SU-DHL-6 (cell line): ENCODE results near the gene FAM83D.
"Not testable (repeated sequence)": the region's sequence is repeated elsewhere in the genome, so short reads cannot be mapped to it uniquely, and the experiment has no call there.

Experiments
- H2AFZ ChIP-seq: fragments of 200-600 bp; sonication (generic); 2 replicates; pipeline ENCODE4 v1.6.1; 2014; ENCODE audit warnings: low read depth, mild to moderate bottlenecking, moderate library complexity, mixed read lengths, antibody characterized with exemption, low read length; ENCODE audit not compliant: severe bottlenecking
- H3F3A ChIP-seq: fragments of 200-600 bp; shearing (Covaris generic); 2 replicates; pipeline ENCODE4 v1.6.0; 2016; ENCODE audit warnings: antibody characterized with exemption, mild to moderate bottlenecking; ENCODE audit not compliant: insufficient read depth
- H3K27ac ChIP-seq: fragments of 200-600 bp; sonication (generic); 2 replicates; pipeline ENCODE4 v1.5.1; 2016; ENCODE audit warnings: low read depth, mild to moderate bottlenecking, low read length, moderate library complexity, mixed read lengths
- H3K27me3 ChIP-seq: fragments of 200-600 bp; sonication (generic), shearing (Covaris generic); 2 replicates; pipeline ENCODE4 v1.6.0; 2014; ENCODE audit warnings: mild to moderate bottlenecking, low read length
- H3K36me3 ChIP-seq: fragments of 200-600 bp; sonication (generic); 2 replicates; pipeline ENCODE4 v1.6.1; 2014; ENCODE audit warnings: mild to moderate bottlenecking, low read length, mixed read lengths
- H3K4me2 ChIP-seq: fragments of 300-600, 200-600 bp; shearing (Covaris generic), sonication (generic); 2 replicates; pipeline ENCODE4 v1.6.0; 2014; ENCODE audit warnings: low read length, low read depth, mild to moderate bottlenecking; ENCODE audit not compliant: poor library complexity, severe bottlenecking
- H3K4me3 ChIP-seq: fragments of 200-600 bp; sonication (generic); 2 replicates; pipeline ENCODE4 v1.5.1; 2014; ENCODE audit warnings: antibody characterized with exemption, low read length, mild to moderate bottlenecking, mixed read lengths; ENCODE audit not compliant: insufficient read depth, poor library complexity, severe bottlenecking
- H3K79me2 ChIP-seq: fragments of 200-600 bp; sonication (generic); 2 replicates; pipeline ENCODE4 v1.6.1; 2014; ENCODE audit warnings: mild to moderate bottlenecking, low read length, moderate library complexity; ENCODE audit not compliant: insufficient read depth
- H3K9ac ChIP-seq: fragments of 200-600 bp; sonication (generic); 2 replicates; pipeline ENCODE4 v1.7.0; 2014; ENCODE audit warnings: mild to moderate bottlenecking, low read length
- H3K9me2 ChIP-seq: fragments of 200-600 bp; sonication (generic); replicated peaks from 2 replicates; pipeline ENCODE4 v1.6.1; 2014; ENCODE audit warnings: low read length; ENCODE audit not compliant: insufficient read depth
- H3K9me3 ChIP-seq: fragments of 200-600 bp; sonication (generic); 2 replicates; pipeline ENCODE4 v1.6.1; 2014; ENCODE audit warnings: low read length, mixed read lengths; ENCODE audit not compliant: insufficient read depth
- H4K20me1 ChIP-seq: fragments of 200-600 bp; sonication (generic); 2 replicates; pipeline ENCODE4 v1.6.1; 2014; ENCODE audit warnings: low read depth, mild to moderate bottlenecking, antibody characterized with exemption, low read length, moderate library complexity, mixed read lengths
- CTCF ChIP-seq: fragments of 200-600 bp; sonication (generic); IDR thresholded peaks from one replicate; pipeline ENCODE4 v1.5.1; 2017; ENCODE audit warnings: antibody characterized with exemption, mild to moderate bottlenecking, low read length, moderate library complexity; ENCODE audit not compliant: insufficient read depth, poor library complexity, severe bottlenecking
- EZH2phosphoT487 ChIP-seq: fragments of 200-600 bp; sonication (generic), shearing (Covaris generic); conservative IDR thresholded peaks from 2 replicates; pipeline ENCODE4 v1.6.1; 2018; ENCODE audit warnings: mild to moderate bottlenecking, antibody characterized with exemption, low read length, moderate library complexity, mixed read lengths

Gene FAM83D

DNA sequence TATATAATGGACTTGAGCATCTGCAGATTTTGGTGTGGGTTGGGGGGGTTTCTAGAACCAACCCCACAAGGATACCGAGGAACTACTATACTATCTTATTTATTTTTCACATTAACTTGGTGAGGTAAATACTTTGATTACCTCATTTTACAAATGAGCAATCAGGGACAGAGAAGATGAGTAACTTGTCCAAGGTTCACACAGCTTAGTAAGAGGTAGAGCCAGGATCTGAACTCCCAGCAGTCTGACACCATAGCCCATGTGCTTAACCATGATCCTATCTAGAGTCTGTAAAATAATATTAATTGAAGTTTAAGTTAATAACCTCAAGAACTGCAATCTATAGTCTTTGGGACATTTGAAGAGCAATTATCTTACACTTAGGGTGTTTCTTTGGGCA lies 64.5 kb downstream of the FAM83D start:
- peaks cover 3% of the 10 kb centered on the region for H3K36me3 ChIP-seq
- H3K9me2 ChIP-seq = no peaks in the 10 kb centered on the region
- no peak overlapping the region for H2AFZ ChIP-seq
- TF ChIP-seq CTCF = no peak
- no peak for TF ChIP-seq EZH2phosphoT487
- no peaks in the 10 kb centered on the region for H3K27me3 ChIP-seq
- no peaks in the 10 kb centered on the region for H4K20me1 ChIP-seq
- H3F3A ChIP-seq = no peaks in the 10 kb centered on the region
- H3K9me3 ChIP-seq = no peaks in the 10 kb centered on the region
- no peak overlapping the region for H3K27ac ChIP-seq
- H3K4me2 ChIP-seq = no peak overlapping the region
- no peaks in the 10 kb centered on the region for H3K79me2 ChIP-seq
- H3K9ac ChIP-seq = no peak overlapping the region
- no peak overlapping the region for H3K4me3 ChIP-seq

GRCh38 chr20:38991814-38992704 lies 65.8 kb downstream of the FAM83D start:
- H4K20me1 ChIP-seq = no peaks in the 10 kb centered on the region
- H2AFZ ChIP-seq = no peak overlapping the region
- H3K27ac ChIP-seq = no peak overlapping the region
- no peaks in the 10 kb centered on the region for H3K27me3 ChIP-seq
- TF ChIP-seq CTCF (no peak), EZH2phosphoT487 (no peak)
- H3F3A ChIP-seq = no peaks in the 10 kb centered on the region
- H3K36me3 ChIP-seq = peaks cover 3% of the 10 kb centered on the region
- H3K9ac ChIP-seq = no peak overlapping the region
- no peak overlapping the region for H3K4me2 ChIP-seq
- no peaks in the 10 kb centered on the region for H3K9me3 ChIP-seq
- no peaks in the 10 kb centered on the region for H3K9me2 ChIP-seq
- H3K4me3 ChIP-seq = no peak overlapping the region
- no peaks in the 10 kb centered on the region for H3K79me2 ChIP-seq

DNA sequence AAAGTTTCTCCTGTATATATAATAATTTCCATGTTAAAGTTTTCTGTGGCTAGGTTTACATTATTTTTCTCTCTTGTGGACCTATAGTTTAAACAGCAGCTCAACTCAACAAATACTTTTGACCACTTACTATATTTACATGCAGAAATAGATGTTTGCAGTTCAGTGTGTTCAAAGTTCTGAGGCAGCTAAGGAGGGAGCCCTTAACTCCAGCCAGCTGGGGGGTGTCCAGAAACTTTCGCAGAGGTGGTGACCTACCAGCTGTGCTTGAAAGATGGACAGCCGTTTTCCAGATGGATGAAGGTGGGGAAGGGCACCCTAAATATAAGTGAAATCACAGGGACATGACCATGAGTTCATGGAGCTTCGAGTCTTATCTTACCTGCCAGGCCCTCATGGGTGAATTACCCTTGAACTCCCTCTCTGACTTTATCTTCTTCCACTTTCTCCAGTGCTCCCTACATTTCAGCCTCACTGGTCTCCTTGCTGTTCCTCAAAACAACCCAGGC lies 69.4 kb downstream of the FAM83D start:
- Histone ChIP-seq H4K20me1 (no peaks in the 10 kb centered on the region), H3F3A (no peaks in the 10 kb centered on the region), H3K79me2 (no peaks in the 10 kb centered on the region), H3K4me2 (no peak overlapping the region), H3K9me3 (no peaks in the 10 kb centered on the region), H3K36me3 (no peaks in the 10 kb centered on the region; the same call in none of the 2 replicates), H3K4me3 (no peak overlapping the region), H3K27ac (no peak overlapping the region), H2AFZ (no peak overlapping the region), H3K27me3 (no peaks in the 10 kb centered on the region), H3K9ac (no peak overlapping the region), H3K9me2 (no peaks in the 10 kb centered on the region)
- no peak for TF ChIP-seq EZH2phosphoT487
- no peak for TF ChIP-seq CTCF

DNA sequence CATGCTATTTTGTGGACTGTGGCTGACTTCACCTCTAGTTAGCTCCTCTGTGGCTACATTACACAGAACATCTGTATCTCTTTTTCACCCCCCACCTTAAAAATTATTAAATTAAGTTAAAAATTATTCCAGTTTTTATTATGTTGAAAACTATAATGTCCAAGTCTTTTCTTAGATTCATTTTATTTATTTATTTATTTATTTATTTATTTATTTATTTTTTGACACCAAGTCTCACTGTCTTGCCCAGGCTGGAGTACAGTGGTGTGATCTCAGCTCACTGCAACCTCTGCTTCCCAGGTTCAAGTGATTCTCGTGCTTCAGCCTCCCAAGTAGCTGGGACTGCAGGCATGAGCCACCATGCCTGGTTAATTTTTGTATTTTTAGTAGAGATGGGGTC lies 70.6 kb downstream of the FAM83D start:
- not testable (repeated sequence) for H3K27me3 ChIP-seq, H3K9me2 ChIP-seq, H3K4me2 ChIP-seq, H3K9ac ChIP-seq, H3F3A ChIP-seq, H3K36me3 ChIP-seq, H3K27ac ChIP-seq, H3K9me3 ChIP-seq, H2AFZ ChIP-seq, H3K4me3 ChIP-seq, H4K20me1 ChIP-seq, H3K79me2 ChIP-seq
